Measurements from ENCODE around the gene APOBR.
"Not testable (repeated sequence)": the region's sequence is repeated elsewhere in the genome, so short reads cannot be mapped to it uniquely, and the experiment has no call there.

Gene APOBR

GRCh38 chr16:28527100-28527785, 32.8 kb downstream of the APOBR start:
- not testable (repeated sequence) for DNase-seq (ENCODE audit: low read depth in 3 of 3)

- DNase-seq (ENCODE audit: low read depth in 3 of 3), result no peak
Measured at GRCh38 chr16:28527985-28528384, 33.5 kb downstream of the APOBR start.

GRCh38 chr16:28528463-28528867, 34.0 kb downstream of the APOBR start:
- no peak for DNase-seq (ENCODE audit: low read depth in 3 of 3)

GRCh38 chr16:28529124-28529523, 34.7 kb downstream of the APOBR start:
- no peak for DNase-seq (ENCODE audit: low read depth in 3 of 3)

GRCh38 chr16:28531777-28532744, 37.6 kb downstream of the APOBR start:
- no peak for DNase-seq (ENCODE audit: low read depth in 3 of 3)

- no peak for DNase-seq (ENCODE audit: low read depth in 3 of 3)
Measured at GRCh38 chr16:28532940-28533647, 38.7 kb downstream of the APOBR start.

GRCh38 chr16:28534542-28535373, 40.3 kb downstream of the APOBR start:
- no peak for DNase-seq (ENCODE audit: low read depth in 3 of 3)

GRCh38 chr16:28537076-28537475, 42.6 kb downstream of the APOBR start:
- no peak for DNase-seq (ENCODE audit: low read depth in 3 of 3)

- no peak for DNase-seq (ENCODE audit: low read depth in 3 of 3)
Measured at GRCh38 chr16:28537964-28538732, 43.7 kb downstream of the APOBR start.

GRCh38 chr16:28538733-28539596, 44.5 kb downstream of the APOBR start, which contains the start of gene NUPR1:
NUPR1 (minus strand) TSS chr16:28538974; CDS start chr16:28538907, 67 bp downstream.
- no peak for DNase-seq (ENCODE audit: low read depth in 3 of 3)

GRCh38 chr16:28540346-28540745, 45.9 kb downstream of the APOBR start:
- DNase-seq (ENCODE audit: low read depth in 3 of 3), result no peak

- DNase-seq (ENCODE audit: low read depth in 3 of 3), result no peak
Measured at GRCh38 chr16:28542646-28543045, 48.2 kb downstream of the APOBR start.

- DNase-seq (ENCODE audit: low read depth in 3 of 3), result no peak
Measured at GRCh38 chr16:28543072-28543471, 48.6 kb downstream of the APOBR start.

- DNase-seq (ENCODE audit: low read depth in 3 of 3), result no peak
Measured at GRCh38 chr16:28544998-28545397, 50.6 kb downstream of the APOBR start.

GRCh38 chr16:28545964-28546363, 51.5 kb downstream of the APOBR start:
- not testable (repeated sequence) for DNase-seq (ENCODE audit: low read depth in 3 of 3)

- no peak for DNase-seq (ENCODE audit: low read depth in 3 of 3)
Measured at GRCh38 chr16:28546626-28547025, 52.2 kb downstream of the APOBR start.

- no peak for DNase-seq (ENCODE audit: low read depth in 3 of 3)
Measured at GRCh38 chr16:28548306-28548802, 53.9 kb downstream of the APOBR start.
